ENCODE data around the gene ITGB2.

Gene ITGB2

DNA sequence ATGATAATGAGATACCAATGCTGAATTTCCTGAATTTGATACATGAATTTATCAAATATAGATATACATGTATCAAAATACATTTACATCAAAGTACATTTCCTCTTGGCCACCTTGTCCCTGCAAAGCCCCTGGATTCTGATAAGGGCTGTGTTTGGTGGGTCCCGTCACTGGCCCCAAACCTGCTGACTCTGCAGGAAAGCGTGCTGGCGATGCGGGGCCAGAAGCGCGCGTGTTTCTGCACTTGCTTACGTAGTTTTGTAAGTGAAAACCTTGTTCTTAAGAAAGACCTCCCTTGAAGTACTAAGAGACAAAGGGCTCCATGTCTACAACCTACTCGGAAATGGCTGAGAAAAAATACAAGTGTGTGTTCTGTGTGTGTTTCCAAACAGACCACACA lies 11.0 kb downstream of the ITGB2 start:
- no peak overlapping the region for H3K4me3 ChIP-seq (ENCODE audit: low read depth, low read length)
- TF ChIP-seq, protein P1, sequence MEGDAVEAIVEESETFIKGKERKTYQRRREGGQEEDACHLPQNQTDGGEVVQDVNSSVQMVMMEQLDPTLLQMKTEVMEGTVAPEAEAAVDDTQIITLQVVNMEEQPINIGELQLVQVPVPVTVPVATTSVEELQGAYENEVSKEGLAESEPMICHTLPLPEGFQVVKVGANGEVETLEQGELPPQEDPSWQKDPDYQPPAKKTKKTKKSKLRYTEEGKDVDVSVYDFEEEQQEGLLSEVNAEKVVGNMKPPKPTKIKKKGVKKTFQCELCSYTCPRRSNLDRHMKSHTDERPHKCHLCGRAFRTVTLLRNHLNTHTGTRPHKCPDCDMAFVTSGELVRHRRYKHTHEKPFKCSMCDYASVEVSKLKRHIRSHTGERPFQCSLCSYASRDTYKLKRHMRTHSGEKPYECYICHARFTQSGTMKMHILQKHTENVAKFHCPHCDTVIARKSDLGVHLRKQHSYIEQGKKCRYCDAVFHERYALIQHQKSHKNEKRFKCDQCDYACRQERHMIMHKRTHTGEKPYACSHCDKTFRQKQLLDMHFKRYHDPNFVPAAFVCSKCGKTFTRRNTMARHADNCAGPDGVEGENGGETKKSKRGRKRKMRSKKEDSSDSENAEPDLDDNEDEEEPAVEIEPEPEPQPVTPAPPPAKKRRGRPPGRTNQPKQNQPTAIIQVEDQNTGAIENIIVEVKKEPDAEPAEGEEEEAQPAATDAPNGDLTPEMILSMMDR (IDR thresholded peaks at IDR 0.05; ENCODE audit: low read depth, low read length), result no peak
- TF ChIP-seq POLR2A (IDR thresholded peaks at IDR 0.05; ENCODE audit: extremely low read depth, insufficient read length) (no peak), MYC (IDR thresholded peaks at IDR 0.05; ENCODE audit: low read depth, low read length) (no peak)
- TF ChIP-seq, protein P2, sequence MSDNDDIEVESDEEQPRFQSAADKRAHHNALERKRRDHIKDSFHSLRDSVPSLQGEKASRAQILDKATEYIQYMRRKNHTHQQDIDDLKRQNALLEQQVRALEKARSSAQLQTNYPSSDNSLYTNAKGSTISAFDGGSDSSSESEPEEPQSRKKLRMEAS (IDR thresholded peaks at IDR 0.05; ENCODE audit: low read depth, low read length), result no peak
- no peak for DNase-seq (ENCODE audit: low read depth)

DNA sequence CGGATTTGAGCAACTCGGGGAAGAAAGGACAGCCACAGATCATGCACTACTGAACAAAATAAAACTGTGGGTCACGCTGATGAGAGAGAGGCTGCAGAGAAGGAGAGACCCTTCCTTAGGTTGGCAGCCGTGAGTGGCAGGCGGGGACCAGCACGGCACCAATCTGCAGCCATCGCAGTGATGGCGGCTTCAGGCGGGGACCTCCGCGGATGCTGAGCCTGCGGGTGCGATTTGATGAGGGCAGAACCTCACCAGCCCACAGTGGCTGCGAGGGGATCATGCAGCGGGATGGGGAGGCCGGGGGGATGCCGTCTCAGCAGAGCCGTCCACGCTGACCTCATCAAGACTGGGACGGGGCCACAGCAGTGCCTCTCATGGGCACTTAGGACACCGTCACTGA lies 11.8 kb downstream of the ITGB2 start:
- TF ChIP-seq MYC (IDR thresholded peaks at IDR 0.05; ENCODE audit: low read depth, low read length) (no peak), POLR2A (IDR thresholded peaks at IDR 0.05; ENCODE audit: extremely low read depth, insufficient read length) (no peak)
- TF ChIP-seq, protein P2 (IDR thresholded peaks at IDR 0.05; ENCODE audit: low read depth, low read length), result no peak
- TF ChIP-seq, protein P1 (IDR thresholded peaks at IDR 0.05; ENCODE audit: low read depth, low read length), result no peak
- no peak overlapping the region for H3K4me3 ChIP-seq (ENCODE audit: low read depth, low read length)
- no peak for DNase-seq (ENCODE audit: low read depth)

DNA sequence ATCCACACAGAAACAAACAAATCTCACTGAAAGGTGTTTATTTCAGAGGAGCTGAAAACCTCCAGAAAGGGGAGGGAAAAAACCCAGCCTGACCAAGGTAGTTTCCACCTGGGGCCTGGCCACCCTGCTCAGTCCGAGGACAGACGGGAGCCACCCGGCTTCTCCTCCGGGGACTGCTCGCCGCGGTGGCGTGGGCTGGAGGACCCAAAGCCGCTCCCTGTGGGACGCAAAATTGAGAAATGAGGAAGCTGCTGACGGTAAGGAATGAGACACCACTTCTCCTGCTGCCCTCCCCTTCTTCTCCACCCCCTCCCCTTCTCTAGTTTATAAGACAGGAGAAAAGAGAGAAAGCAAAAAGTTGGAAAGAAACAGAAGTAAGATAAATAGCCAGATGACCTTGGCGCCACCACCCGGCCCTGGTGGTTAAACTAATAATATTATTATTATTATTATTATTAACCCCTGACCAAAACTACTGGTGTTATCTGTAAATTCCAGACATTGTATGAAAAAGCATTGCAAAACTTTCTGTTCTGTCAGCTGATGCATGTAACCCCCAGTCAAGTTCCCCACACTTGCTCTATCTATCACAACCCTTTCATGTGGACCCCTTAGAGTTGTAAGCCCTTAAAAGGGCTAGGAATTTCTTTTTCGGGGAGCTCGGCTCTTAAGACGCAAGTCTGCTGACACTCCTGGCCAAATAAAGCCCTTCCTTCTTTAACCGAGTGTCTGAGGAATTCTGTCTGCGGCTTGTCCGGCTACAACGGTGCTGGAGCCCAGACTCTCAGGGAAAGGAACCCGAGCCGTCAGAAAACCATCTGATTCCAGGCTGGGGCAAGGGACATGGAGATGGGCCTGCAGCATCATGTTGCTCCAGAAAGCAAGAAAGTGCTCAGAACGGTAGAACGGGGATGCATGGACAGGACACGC lies 12.5 kb downstream of the ITGB2 start:
- H3K4me3 ChIP-seq (ENCODE audit: low read depth, low read length), result peak overlapping the region; percentile 25
- TF ChIP-seq, protein P1 (IDR thresholded peaks at IDR 0.05; ENCODE audit: low read depth, low read length), result no peak
- TF ChIP-seq, protein P2 (IDR thresholded peaks at IDR 0.05; ENCODE audit: low read depth, low read length), result no peak
- TF ChIP-seq POLR2A (IDR thresholded peaks at IDR 0.05; ENCODE audit: extremely low read depth, insufficient read length), result no peak
- TF ChIP-seq MYC (IDR thresholded peaks at IDR 0.05; ENCODE audit: low read depth, low read length), result no peak
- DNase-seq (ENCODE audit: low read depth), result peak; percentile 89

DNA sequence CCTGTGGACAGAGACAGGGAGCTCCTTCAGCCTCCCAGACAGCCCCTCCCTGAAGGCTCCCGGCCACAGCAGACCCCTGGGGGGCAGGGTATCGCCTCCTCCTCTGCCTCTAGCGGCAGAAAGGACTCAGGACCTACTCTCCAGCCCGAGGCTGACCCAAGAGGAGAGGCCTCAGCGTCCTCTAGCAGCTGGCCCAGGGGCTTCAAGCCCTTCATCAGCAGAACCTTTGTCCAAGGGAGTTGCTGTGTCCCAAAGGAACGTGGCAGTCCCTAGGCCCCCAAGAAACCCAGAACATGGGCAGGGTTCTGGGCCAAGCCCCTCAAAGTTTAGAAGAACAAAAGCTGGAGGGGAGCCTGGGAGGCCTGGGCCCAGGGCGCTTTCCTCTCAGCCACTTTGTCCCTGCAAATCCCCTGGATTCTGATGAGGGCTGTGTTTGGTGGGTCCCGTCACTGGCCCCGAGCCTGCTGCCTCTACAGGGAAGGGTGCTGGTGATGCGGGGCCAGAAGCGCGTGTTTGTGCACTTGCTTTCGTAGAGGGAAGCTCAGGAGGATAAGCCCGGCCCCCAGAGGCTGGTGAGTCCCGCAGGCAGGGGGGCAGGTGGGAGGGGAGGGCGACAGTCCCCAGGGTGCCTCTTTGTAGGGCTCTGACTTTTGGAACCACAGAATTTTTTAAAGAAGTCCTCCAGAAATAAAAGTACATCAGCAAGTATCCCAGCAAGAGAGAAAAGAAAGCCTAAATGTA lies 13.3 kb downstream of the ITGB2 start:
- peak; percentile 77 for DNase-seq (ENCODE audit: low read depth)
- peak overlapping the region; percentile 25 for H3K4me3 ChIP-seq (ENCODE audit: low read depth, low read length)
- TF ChIP-seq, protein P2 (IDR thresholded peaks at IDR 0.05; ENCODE audit: low read depth, low read length), result no peak
- no peak for TF ChIP-seq POLR2A (IDR thresholded peaks at IDR 0.05; ENCODE audit: extremely low read depth, insufficient read length)
- TF ChIP-seq, protein P1 (IDR thresholded peaks at IDR 0.05; ENCODE audit: low read depth, low read length), result no peak
- TF ChIP-seq MYC (IDR thresholded peaks at IDR 0.05; ENCODE audit: low read depth, low read length), result no peak

DNA sequence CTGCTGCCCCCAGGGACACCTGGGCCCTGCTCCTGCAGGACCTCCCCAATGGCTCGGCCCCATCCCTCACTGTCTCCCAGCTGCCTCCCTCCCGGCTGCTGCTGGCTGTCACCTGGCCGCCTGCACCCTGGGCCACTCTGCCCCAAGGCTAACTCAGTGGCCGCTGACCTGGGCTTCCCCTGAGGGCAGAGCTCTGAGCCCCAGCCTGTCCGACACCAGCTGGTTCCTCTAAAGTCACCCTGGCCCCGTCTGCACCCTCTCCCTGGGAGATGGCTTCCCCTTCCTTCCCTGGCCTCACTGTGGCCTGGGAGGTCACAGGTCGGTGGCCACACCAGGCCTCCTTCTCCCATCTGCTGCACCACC lies 15.0 kb downstream of the ITGB2 start:
- H3K4me3 ChIP-seq (ENCODE audit: low read depth, low read length), result no peak overlapping the region
- TF ChIP-seq MYC (IDR thresholded peaks at IDR 0.05; ENCODE audit: low read depth, low read length), result no peak
- TF ChIP-seq, protein P1 (IDR thresholded peaks at IDR 0.05; ENCODE audit: low read depth, low read length), result no peak
- no peak for TF ChIP-seq POLR2A (IDR thresholded peaks at IDR 0.05; ENCODE audit: extremely low read depth, insufficient read length)
- TF ChIP-seq, protein P2 (IDR thresholded peaks at IDR 0.05; ENCODE audit: low read depth, low read length), result no peak
- no peak for DNase-seq (ENCODE audit: low read depth)

All from NB4 (cell line).